ENCODE results near the gene IDE.
A peak's percentile ranks its signal among the peaks of the same experiment; 100 is the strongest.
"Not testable (repeated sequence)": the region's sequence is repeated elsewhere in the genome, so short reads cannot be mapped to it uniquely, and the experiment has no call there.

The IDE gene

GRCh38 chr10:92573798-92574547 is at the start of gene IDE:
Gene IDE, minus strand, starts transcription at chr10:92574093. Its CDS starts 74 bp downstream, at chr10:92574019.
- peak; percentile 88 for DNase-seq

GRCh38 chr10:92619368-92619767 is 45.5 kb upstream of the IDE start:
- no peak for DNase-seq

- DNase-seq: no peak
Measured at GRCh38 chr10:92615515-92615914, 41.6 kb upstream of the IDE start.

GRCh38 chr10:92604841-92605240 is 30.9 kb upstream of the IDE start:
- no peak for DNase-seq

DNA sequence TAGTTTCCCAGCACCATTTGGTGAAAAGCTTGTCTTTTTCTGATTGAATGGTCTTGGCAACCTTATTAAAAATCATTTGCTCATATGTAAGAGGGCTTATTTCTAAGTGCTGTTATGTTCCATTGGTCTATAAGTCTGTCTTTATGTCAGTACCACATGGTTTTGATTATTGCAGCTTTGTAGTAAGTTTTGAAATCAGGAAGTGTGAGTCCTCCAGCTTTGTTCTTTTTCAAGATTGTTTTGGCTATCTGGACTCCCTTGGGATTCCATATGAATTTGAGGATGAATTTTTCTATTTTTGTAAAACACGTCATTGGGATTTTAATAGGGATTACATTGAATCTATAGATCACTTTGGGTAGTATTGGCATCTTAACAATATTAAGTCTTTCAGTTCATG is 24.4 kb upstream of the IDE start:
- DNase-seq: no peak

GRCh38 chr10:92595505-92595904 is 21.6 kb upstream of the IDE start:
- DNase-seq: no peak

DNA sequence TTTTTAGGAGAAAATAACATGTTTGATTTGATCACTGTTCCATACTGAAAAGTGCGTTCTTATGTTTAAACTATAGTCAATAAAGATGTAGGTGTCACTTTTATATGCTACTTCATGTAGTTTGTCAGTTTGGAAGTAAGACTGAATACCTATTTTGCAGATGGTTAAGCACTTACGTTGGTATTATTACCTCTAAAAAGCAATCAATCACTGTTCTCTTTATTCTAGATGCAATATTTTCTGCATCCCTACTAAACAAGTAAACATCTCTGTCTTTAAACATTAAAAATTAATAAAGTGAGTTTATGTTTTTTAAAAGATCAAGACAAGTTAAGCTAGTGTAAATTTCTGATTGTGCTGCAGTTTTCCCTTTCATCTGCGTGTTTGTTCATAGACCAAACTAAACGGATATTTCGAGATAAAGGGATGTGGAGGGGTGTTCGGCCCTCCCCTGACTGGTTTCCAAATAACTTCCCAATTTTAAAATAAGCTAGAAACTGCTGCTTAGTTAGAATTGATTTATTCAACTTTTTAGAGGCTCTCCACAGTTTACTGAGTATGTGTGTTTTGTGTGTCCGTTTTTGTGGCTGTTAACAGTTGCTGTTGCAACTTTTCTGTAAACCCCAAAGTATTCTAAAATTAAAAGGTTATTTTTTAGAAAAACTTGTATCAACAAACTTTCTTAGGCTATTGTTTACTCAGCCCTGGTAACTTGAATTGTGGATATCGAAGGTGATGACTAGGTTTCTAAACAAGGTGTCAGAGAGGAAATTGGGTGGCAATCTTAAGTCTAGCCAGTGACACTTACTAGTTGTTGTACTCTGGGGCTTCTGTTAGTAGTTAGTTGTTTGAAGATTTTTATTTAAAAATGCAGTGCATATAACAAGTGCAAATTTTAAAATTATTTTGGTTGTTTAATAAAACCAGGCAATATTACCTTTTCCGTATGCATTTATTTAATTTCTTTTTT is 20.0 kb upstream of the IDE start:
- no peak for DNase-seq

- peak; percentile 99 for DNase-seq
Measured at GRCh38 chr10:92592761-92593618, 19.1 kb upstream of the IDE start, which contains the start of gene KIF11. Gene KIF11, plus strand, starts transcription at chr10:92593130. Its CDS starts 246 bp downstream, at chr10:92593376.

GRCh38 chr10:92591550-92592022 is 17.7 kb upstream of the IDE start:
- peak; percentile 93 for DNase-seq

- peak; percentile 19 for DNase-seq
Measured at GRCh38 chr10:92590623-92591549, 17.0 kb upstream of the IDE start.

GRCh38 chr10:92582347-92582746 is 8.5 kb upstream of the IDE start:
- not testable (repeated sequence) for DNase-seq

DNA sequence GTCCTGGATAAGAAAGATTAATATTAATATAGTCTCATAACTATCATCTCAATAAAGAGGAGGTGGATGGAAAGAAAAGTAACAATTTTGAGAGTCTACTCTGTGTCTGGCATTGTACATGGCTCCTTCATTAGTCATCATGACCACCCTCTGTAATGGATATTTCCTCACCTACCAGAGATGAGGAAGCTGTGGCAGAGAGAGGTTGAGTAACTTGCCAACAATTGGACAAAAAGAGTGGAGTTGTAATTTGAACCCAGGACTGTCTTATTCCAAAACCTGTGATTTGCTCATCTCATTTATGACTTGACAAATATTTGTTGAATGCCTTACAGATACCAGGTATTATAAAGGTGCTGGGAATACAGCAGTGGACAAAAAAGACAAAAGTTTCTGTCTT is 2.1 kb upstream of the IDE start:
- no peak for DNase-seq

DNA sequence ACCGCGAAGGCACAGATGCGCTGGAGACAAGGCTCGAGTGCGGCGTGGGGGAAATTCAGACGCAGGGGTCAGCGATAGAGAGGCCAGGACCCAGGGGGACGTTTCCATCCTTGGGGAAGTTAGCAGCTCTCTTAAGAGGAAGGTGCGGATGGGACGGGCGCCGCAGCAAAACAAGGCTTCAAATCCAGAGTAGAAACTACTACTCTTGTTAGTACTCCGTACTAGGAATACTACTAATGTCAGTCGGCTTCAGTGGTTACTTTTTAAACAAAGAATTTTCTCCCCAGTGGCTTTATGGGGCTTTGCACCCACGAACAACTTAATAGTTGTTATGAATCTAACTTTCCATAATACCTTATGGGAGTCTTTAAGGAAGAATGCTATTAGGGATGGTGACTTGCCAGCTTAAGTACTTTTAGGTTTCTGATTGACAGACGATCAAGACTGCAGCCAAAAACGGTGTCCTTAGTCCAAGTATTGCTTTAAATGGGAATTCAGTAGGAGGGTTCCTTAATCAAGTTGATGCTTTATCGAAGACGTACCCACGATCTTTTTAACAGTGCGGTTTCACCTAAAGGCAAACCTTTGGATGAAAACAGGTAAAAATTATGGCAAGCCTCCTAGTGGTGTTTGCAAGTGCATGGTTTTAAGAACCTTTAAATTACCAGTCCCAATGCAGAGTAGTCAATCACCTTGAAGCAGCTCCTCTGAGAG is 812 bp upstream of the IDE start:
- no peak for DNase-seq

DNA sequence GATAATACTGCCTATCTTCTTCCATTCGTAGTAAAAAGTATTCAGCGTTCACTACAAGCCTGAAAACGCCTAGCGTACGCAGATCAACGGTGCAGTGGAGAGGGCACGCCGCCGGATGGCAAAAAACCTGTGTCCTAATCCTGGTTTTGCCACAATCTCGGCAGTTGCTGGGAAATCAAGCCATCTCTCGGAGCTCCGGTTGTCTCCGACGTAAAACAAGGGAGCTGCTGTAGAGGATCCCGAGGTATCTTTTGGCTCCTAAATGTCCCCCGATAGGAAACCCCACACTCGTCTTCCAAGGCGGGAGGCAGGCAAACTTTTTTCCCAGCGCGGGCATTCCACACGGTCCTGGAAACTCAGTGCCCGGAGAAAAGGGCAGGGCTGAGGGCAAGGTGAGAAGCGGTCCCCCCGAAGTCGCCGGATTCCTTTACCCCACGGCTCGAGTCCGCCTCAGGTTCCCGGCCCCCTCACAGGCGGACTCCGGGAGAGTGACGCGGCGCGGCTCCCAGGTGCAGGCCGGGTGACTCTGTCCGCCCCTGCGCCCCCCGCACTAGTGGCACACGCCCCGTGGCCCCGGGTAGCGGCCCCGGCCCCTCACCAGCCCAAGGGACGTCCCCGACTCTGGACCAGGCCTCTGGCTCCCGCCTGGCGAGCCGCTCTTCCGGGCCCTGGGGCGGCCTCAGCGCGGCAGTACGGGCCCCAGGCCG is 649 bp downstream of the IDE start:
- DNase-seq: peak; percentile 55

- DNase-seq: peak; percentile 2
Measured at GRCh38 chr10:92572362-92573090, 1.4 kb downstream of the IDE start.

DNA sequence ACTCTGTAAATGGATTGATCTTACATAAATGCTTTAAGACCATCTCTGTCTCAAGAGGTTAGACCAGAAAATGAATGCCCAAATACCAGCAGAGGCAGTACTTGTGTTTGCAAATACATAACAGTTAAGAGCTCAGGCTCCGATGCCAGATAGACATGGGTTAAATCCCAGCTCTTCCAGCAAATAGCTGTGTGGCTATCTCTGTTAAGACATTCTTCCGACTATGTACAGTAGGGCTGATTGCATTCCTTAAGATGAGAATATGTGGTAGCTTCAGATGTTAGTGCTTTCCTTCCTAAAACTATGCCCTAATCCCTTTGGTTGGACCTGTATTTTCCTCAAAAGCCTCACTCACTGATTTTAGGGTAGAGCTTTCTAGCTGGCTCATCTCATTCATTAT is 2.2 kb downstream of the IDE start:
- DNase-seq: no peak

DNA sequence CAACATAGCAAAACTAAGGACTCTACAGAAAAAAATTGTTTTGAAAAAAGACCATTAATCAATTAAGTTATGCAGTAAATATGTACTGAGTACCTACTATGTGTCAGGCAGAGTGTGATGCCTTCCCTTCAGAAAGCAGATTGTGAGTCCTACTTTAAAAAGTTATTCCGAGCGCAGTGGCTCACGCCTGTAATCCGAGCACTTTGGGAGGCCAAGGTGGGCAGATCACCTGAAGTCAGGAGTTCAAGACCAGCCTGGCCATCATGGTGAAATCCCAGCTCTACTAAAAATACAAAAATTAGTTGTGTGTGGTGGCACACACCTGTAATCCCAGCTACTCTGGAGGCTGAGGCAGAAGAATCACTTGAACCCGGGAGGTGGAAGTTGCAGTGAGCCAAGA is 4.2 kb downstream of the IDE start:
- not testable (repeated sequence) for DNase-seq

DNA sequence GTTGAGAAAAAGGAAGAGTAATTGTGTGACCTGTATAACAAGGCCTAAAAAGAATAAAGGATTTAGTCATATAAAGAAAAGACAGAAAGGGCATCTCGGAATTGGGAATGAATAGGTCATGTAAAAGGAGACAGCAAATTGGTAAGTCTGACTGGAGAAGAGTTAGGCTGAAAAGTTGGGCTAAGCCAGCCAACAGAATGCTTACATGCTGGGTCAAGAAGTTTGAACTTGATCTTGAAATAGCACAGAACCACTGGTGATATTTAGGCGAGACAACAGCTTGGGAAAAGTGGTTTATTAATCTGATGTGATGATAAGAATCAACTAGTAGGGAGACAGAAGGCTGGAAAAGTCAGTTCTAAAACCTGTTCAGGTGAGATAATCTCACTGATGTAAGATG is 4.8 kb downstream of the IDE start:
- DNase-seq: no peak

GRCh38 chr10:92567952-92568600 is 5.8 kb downstream of the IDE start:
- DNase-seq: no peak

Data from stimulated activated CD4-positive, alpha-beta T cell treated with anti-CD3 and anti-CD28 coated beads, Interleukin-15, amount 100 ng/mL, for 24 hours (primary cell).